PC-3 (cell line): ENCODE measurements around the gene SNX2. TPM values are rescaled to one million over a fixed set of nuclear protein-coding genes. Genes with fewer than 3 reads are reported as not detected.

Source experiments
- ATAC-seq: fragments of 200-7000 bp; cut with Tn5 transposase; 2 replicates; pipeline ENCODE4 v1.9.1; 2020; ENCODE audit warnings: mild to moderate bottlenecking, moderate library complexity
- BruUV-seq: library from RNA; stranded (reverse); fragments of 400-500 nt; replicated peaks from 2 replicates; lab custom pipeline; 2021; lab: Mats Ljungman, UMichigan
- CTCF ChIA-PET: fragments of 300-600 bp; sonication (Branson Sonifier 250); formaldehyde crosslinking; loops from one replicate; lab custom pipeline; 2022; ENCODE audit warnings: antibody characterized with exemption; lab: Charles Lee
- POLR2A ChIA-PET: fragments of 300-600 bp; sonication (Branson Sonifier 250); formaldehyde crosslinking; loops from one replicate; lab custom pipeline; 2022; ENCODE audit warnings: antibody characterized with exemption; ENCODE audit not compliant: unreplicated experiment; lab: Charles Lee
- DNase-seq: peaks from one replicate; pipeline ENCODE4 v3.0.0-alpha.2; 2015
- H2AFZ ChIP-seq: fragments of 300-600 bp; sonication (generic); 2 replicates; pipeline ENCODE4 v1.6.0; 2016; ENCODE audit warnings: antibody characterized with exemption, low read length
- H3F3A ChIP-seq: fragments of 300-600 bp; sonication (generic); one replicate; pipeline ENCODE4 v1.6.0; 2017; ENCODE audit warnings: antibody characterized with exemption, low read length, control low read depth, mild to moderate bottlenecking; ENCODE audit not compliant: unreplicated experiment
- H3K27ac ChIP-seq: fragments of 300-600 bp; sonication (generic); 2 replicates; pipeline ENCODE4 v1.5.1; 2016; ENCODE audit warnings: mild to moderate bottlenecking, low read length
- H3K27me3 ChIP-seq: fragments of 300-600 bp; sonication (generic); 2 replicates; pipeline ENCODE4 v1.6.1; 2016; ENCODE audit warnings: low read length, mixed read lengths
- H3K36me3 ChIP-seq: fragments of 300-600 bp; sonication (generic); 2 replicates; pipeline ENCODE4 v1.6.1; 2016; ENCODE audit warnings: low read depth, mixed run types, low read length, mixed read lengths
- H3K4me1 ChIP-seq: fragments of 300-600 bp; sonication (generic); 2 replicates; pipeline ENCODE4 v1.5.1; 2016; ENCODE audit warnings: low read length; ENCODE audit not compliant: insufficient read depth
- H3K4me2 ChIP-seq: fragments of 300-600 bp; sonication (generic); 2 replicates; pipeline ENCODE4 v1.6.0; 2016; ENCODE audit warnings: low read length
- H3K4me3 ChIP-seq: fragments of 300-600 bp; sonication (generic); 2 replicates; pipeline ENCODE4 v1.5.1; 2016; ENCODE audit warnings: mild to moderate bottlenecking, low read length, mixed read lengths
- H3K79me2 ChIP-seq: fragments of 300-600 bp; sonication (generic); 2 replicates; pipeline ENCODE4 v1.6.1; 2017; ENCODE audit warnings: low read length, mixed read lengths
- H3K9ac ChIP-seq: fragments of 300-600 bp; sonication (generic); 2 replicates; pipeline ENCODE4 v1.6.0; 2016; ENCODE audit warnings: mild to moderate bottlenecking, low read length
- H3K9me2 ChIP-seq: fragments of 300-600 bp; sonication (generic); replicated peaks from 2 replicates; pipeline ENCODE4 v1.6.1; 2016; ENCODE audit warnings: mixed run types, low read length, mixed read lengths
- H3K9me3 ChIP-seq: fragments of 300-600 bp; sonication (generic); 2 replicates; pipeline ENCODE4 v1.6.1; 2016; ENCODE audit warnings: low read length, mixed read lengths
- H4K20me1 ChIP-seq: fragments of 300-600 bp; sonication (generic); 2 replicates; pipeline ENCODE4 v1.6.1; 2016; ENCODE audit warnings: low read length, mixed read lengths
- EZH2 ChIP-seq: fragments of 300-600 bp; sonication (generic); IDR thresholded peaks from one replicate; pipeline ENCODE4 v1.6.1; 2017; ENCODE audit warnings: antibody characterized with exemption, mild to moderate bottlenecking, low read length; ENCODE audit not compliant: unreplicated experiment
- EZH2phosphoT487 ChIP-seq: fragments of 300-600 bp; sonication (generic); IDR thresholded peaks from 2 replicates; pipeline ENCODE4 v1.6.1; 2018; ENCODE audit warnings: mild to moderate bottlenecking, antibody characterized with exemption, low read length, borderline replicate concordance
- intact Hi-C: fragments of 100-400 bp; cut with micrococcal nuclease; formaldehyde crosslinking; loops from 2 replicates; pipeline ENCODE4 v1.9.0; 2023
- total RNA-seq: library from RNA; depleted of rRNA; stranded (reverse); fragments of >200 nt; gene quantifications from 2 replicates; pipeline ENCODE4 v1.2.3, GENCODE V29; 2014
- TF ChIP-seq, protein P1 (sequence below): fragments of 300-600 bp; sonication (generic); conservative IDR thresholded peaks from 2 replicates; pipeline ENCODE4 v1.5.1; 2017; ENCODE audit warnings: antibody characterized with exemption, low read depth, mild to moderate bottlenecking, low read length

Gene SNX2
- total RNA-seq, 1 experiment from 2014 or later: 33.7 TPM

DNA sequence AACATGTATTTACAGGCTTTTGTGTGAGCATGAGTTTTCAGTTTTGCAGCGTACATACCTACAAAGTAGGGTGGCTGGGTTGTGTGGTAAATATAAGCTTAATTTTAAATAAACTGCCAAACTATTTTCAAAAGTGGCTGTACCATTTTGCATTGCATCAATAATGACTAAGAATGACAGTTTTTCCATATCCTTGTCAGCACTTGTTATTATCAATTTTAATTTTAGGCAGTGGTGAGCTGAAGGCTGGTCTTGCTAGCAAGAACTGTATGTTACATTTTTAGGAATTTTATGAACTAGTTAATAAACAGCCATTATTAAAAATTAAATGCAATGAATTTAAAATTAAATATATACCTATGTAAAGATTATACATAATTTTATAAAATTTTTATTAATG is 6.6 kb downstream of the SNX2 start:
- H3F3A ChIP-seq: no peaks in the 10 kb centered on the region
- no peaks in the 10 kb centered on the region for H3K27me3 ChIP-seq
- peaks cover 85% of the 10 kb centered on the region for H3K79me2 ChIP-seq
- no peak overlapping the region for H3K4me2 ChIP-seq
- H3K9me3 ChIP-seq: no peaks in the 10 kb centered on the region
- no peak for TF ChIP-seq EZH2
- TF ChIP-seq EZH2phosphoT487: no peak
- TF ChIP-seq, protein P1, sequence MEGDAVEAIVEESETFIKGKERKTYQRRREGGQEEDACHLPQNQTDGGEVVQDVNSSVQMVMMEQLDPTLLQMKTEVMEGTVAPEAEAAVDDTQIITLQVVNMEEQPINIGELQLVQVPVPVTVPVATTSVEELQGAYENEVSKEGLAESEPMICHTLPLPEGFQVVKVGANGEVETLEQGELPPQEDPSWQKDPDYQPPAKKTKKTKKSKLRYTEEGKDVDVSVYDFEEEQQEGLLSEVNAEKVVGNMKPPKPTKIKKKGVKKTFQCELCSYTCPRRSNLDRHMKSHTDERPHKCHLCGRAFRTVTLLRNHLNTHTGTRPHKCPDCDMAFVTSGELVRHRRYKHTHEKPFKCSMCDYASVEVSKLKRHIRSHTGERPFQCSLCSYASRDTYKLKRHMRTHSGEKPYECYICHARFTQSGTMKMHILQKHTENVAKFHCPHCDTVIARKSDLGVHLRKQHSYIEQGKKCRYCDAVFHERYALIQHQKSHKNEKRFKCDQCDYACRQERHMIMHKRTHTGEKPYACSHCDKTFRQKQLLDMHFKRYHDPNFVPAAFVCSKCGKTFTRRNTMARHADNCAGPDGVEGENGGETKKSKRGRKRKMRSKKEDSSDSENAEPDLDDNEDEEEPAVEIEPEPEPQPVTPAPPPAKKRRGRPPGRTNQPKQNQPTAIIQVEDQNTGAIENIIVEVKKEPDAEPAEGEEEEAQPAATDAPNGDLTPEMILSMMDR: no peak
- H3K9ac ChIP-seq: no peak overlapping the region
- ChIA-PET CTCF (no interaction called here), POLR2A (no interaction called here)
- no peak for DNase-seq
- H3K4me1 ChIP-seq: peaks cover 9% of the 10 kb centered on the region; the same call in 1 of the 2 replicates
- BruUV-seq: no TSS peak
- H3K27ac ChIP-seq: no peak overlapping the region
- H3K36me3 ChIP-seq: no peaks in the 10 kb centered on the region; the same call in 1 of the 2 replicates
- peaks cover 2% of the 10 kb centered on the region for H4K20me1 ChIP-seq
- H3K9me2 ChIP-seq: no peaks in the 10 kb centered on the region
- H2AFZ ChIP-seq: no peak overlapping the region
- no peak overlapping the region for H3K4me3 ChIP-seq
- intact Hi-C loops: no loop called here
- no peak for ATAC-seq

DNA sequence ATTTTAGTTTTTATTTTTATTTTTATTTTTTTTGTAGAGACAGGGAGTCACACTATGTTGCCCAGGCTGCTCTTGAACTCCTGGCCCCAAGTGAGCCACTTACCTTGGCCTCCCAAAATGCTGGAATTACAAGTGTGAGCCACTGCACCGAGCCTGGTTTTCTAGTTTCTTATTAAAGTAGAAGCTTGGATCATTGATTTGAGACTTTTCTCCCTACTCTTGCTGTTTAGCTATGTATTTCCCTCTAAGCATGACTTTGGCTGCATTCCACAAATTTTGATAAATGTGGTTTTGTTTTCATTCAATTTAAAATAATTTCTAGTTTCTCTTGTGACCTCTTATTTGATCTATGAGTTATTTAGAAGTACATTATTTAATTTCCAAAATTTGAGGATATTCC is 10.4 kb downstream of the SNX2 start:
- Histone ChIP-seq H3K4me1 (no peaks in the 10 kb centered on the region), H3K9me2 (no peaks in the 10 kb centered on the region), H3K9ac (no peak overlapping the region), H3K79me2 (peaks cover 72% of the 10 kb centered on the region), H3K27ac (no peak overlapping the region), H3K27me3 (no peaks in the 10 kb centered on the region), H3K4me3 (no peak overlapping the region), H3K4me2 (no peak overlapping the region), H2AFZ (no peak overlapping the region), H3K9me3 (no peaks in the 10 kb centered on the region), H3K36me3 (no peaks in the 10 kb centered on the region), H4K20me1 (no peaks in the 10 kb centered on the region), H3F3A (no peaks in the 10 kb centered on the region)
- no TSS peak for BruUV-seq
- TF ChIP-seq, protein P1: no peak
- TF ChIP-seq EZH2phosphoT487 (no peak), EZH2 (no peak)
- intact Hi-C loops: no loop called here
- ATAC-seq: no peak
- ChIA-PET POLR2A (no interaction called here), CTCF (no interaction called here)
- no peak for DNase-seq

DNA sequence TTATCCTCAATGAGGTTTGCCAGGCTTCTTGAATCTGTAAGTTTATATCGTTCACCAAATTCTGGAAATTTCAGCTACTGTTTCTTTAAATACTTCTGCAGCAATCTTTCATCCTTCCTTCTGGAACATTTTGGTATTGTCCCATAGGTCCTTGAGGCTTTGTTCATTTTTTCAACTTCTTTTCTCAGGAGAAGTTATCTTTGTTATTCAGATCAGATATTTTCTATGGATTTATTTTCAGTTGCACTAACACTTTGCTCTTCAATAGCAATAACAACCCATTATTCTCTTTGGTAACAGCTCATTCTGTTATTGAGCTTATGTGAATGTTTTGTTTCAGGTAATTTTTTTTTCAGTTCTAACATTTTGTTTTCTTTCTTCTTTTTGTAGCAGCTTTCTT is 13.5 kb downstream of the SNX2 start:
- TF ChIP-seq EZH2 (no peak), EZH2phosphoT487 (no peak)
- TF ChIP-seq, protein P1: no peak
- no peaks in the 10 kb centered on the region for H3K36me3 ChIP-seq
- no peaks in the 10 kb centered on the region for H3K4me1 ChIP-seq
- peaks cover 57% of the 10 kb centered on the region for H3K79me2 ChIP-seq
- H3K27me3 ChIP-seq: no peaks in the 10 kb centered on the region
- no peak overlapping the region for H3K4me3 ChIP-seq
- POLR2A ChIA-PET: no interaction called here
- H3K4me2 ChIP-seq: no peak overlapping the region
- H3F3A ChIP-seq: no peaks in the 10 kb centered on the region
- H4K20me1 ChIP-seq: no peaks in the 10 kb centered on the region
- H3K9me3 ChIP-seq: no peaks in the 10 kb centered on the region
- intact Hi-C loops: no loop called here
- no peak for ATAC-seq
- no peaks in the 10 kb centered on the region for H3K9me2 ChIP-seq
- no TSS peak for BruUV-seq
- CTCF ChIA-PET: no interaction called here
- no peak for DNase-seq
- no peak overlapping the region for H3K27ac ChIP-seq
- no peak overlapping the region for H3K9ac ChIP-seq
- no peak overlapping the region for H2AFZ ChIP-seq
